H9 (cell line): Measurements from ENCODE around the gene TGM2. TPM values are rescaled to one million over a fixed set of nuclear protein-coding genes. Genes with fewer than 3 reads are reported as not detected.

Source experiments
- DNase-seq: peaks from one replicate; pipeline ENCODE4 v3.0.0-alpha.2; 2017
- H2AFZ ChIP-seq: one replicate; pipeline ENCODE4 v1.6.1; 2013; ENCODE audit warnings: mild to moderate bottlenecking, low read length, control low read depth, moderate library complexity
- H2AK5ac ChIP-seq: 2 replicates; pipeline ENCODE4 v1.6.1; 2013; ENCODE audit warnings: low read length, control low read depth, mixed read lengths; ENCODE audit not compliant: insufficient read length
- H2BK120ac ChIP-seq: one replicate; pipeline ENCODE4 v1.6.1; 2013; ENCODE audit warnings: low read depth, mild to moderate bottlenecking, low read length, control low read depth, inconsistent platforms; ENCODE audit not compliant: poor library complexity, severe bottlenecking
- H2BK12ac ChIP-seq: 2 replicates; pipeline ENCODE4 v1.6.1; 2013; ENCODE audit warnings: low read length, control low read depth, mixed read lengths, low read depth; ENCODE audit not compliant: insufficient read length
- H2BK15ac ChIP-seq: 2 replicates; pipeline ENCODE4 v1.6.1; 2013; ENCODE audit warnings: low read depth, low read length, control low read depth
- H2BK20ac ChIP-seq: one replicate; pipeline ENCODE4 v1.6.1; 2013; ENCODE audit warnings: low read depth, mild to moderate bottlenecking, low read length, control low read depth, inconsistent platforms; ENCODE audit not compliant: poor library complexity, severe bottlenecking
- H2BK5ac ChIP-seq: 2 replicates; pipeline ENCODE4 v1.6.1; 2013; ENCODE audit warnings: low read length, control low read depth, mixed read lengths; ENCODE audit not compliant: insufficient read length
- H3K14ac ChIP-seq: 2 replicates; pipeline ENCODE4 v1.6.1; 2013; ENCODE audit warnings: low read length, control low read depth; ENCODE audit not compliant: insufficient read depth
- H3K18ac ChIP-seq: 2 replicates; pipeline ENCODE4 v1.6.1; 2013; ENCODE audit warnings: low read depth, mild to moderate bottlenecking, mixed read lengths, low read length, control low read depth; ENCODE audit not compliant: insufficient read length
- H3K23ac ChIP-seq: 2 replicates; pipeline ENCODE4 v1.6.1; 2013; ENCODE audit warnings: low read length, control low read depth, mixed read lengths, low read depth; ENCODE audit not compliant: insufficient read length
- H3K23me2 ChIP-seq: 2 replicates; pipeline ENCODE4 v1.6.1; 2013; ENCODE audit warnings: low read depth, mild to moderate bottlenecking, mixed read lengths, low read length, control low read depth; ENCODE audit not compliant: insufficient read length, poor library complexity, severe bottlenecking
- H3K27ac ChIP-seq: 2 replicates; pipeline ENCODE4 v1.5.1; 2013; ENCODE audit warnings: low read length, control low read depth, mixed read lengths, low read depth; ENCODE audit not compliant: insufficient read length
- H3K27me3 ChIP-seq: 2 replicates; pipeline ENCODE4 v1.6.1; 2013; ENCODE audit warnings: low read length, control low read depth, inconsistent platforms; ENCODE audit not compliant: insufficient read depth
- H3K4ac ChIP-seq: 2 replicates; pipeline ENCODE4 v1.6.1; 2013; ENCODE audit warnings: low read depth, mild to moderate bottlenecking, control low read depth, inconsistent platforms, low read length, moderate library complexity
- H3K4me1 ChIP-seq: 2 replicates; pipeline ENCODE4 v1.6.1; 2013; ENCODE audit warnings: low read length, control low read depth, inconsistent platforms; ENCODE audit not compliant: insufficient read depth
- H3K4me2 ChIP-seq: 2 replicates; pipeline ENCODE4 v1.6.1; 2013; ENCODE audit warnings: low read length, control low read depth, mixed read lengths; ENCODE audit not compliant: insufficient read length, insufficient read depth
- H3K56ac ChIP-seq: 2 replicates; pipeline ENCODE4 v1.6.1; 2013; ENCODE audit warnings: low read depth, mild to moderate bottlenecking, mixed read lengths, low read length, control low read depth; ENCODE audit not compliant: insufficient read length
- H3K79me1 ChIP-seq: 2 replicates; pipeline ENCODE4 v1.6.1; 2013; ENCODE audit warnings: low read depth, mild to moderate bottlenecking, moderate library complexity, low read length, control low read depth, inconsistent platforms; ENCODE audit not compliant: insufficient read depth, poor library complexity, severe bottlenecking
- H3K79me2 ChIP-seq: 2 replicates; pipeline ENCODE4 v1.6.1; 2013; ENCODE audit warnings: low read length, control low read depth, inconsistent platforms; ENCODE audit not compliant: insufficient read depth
- H3K9ac ChIP-seq: 2 replicates; pipeline ENCODE4 v1.6.1; 2013; ENCODE audit warnings: low read length, control low read depth, mixed read lengths; ENCODE audit not compliant: insufficient read length; ENCODE audit errors: extremely low read depth
- H3K9me3 ChIP-seq: one replicate; pipeline ENCODE4 v1.6.1; 2013; ENCODE audit warnings: low read depth, low read length, inconsistent platforms; ENCODE audit not compliant: control insufficient read depth
- H3T11ph ChIP-seq: one replicate; pipeline ENCODE4 v1.6.1; 2013; ENCODE audit warnings: mild to moderate bottlenecking, low read length, control low read depth, inconsistent platforms
- H4K20me1 ChIP-seq: one replicate; pipeline ENCODE4 v1.6.1; 2013; ENCODE audit not compliant: control insufficient read depth, insufficient read length, insufficient read depth
- H4K5ac ChIP-seq: 2 replicates; pipeline ENCODE4 v1.6.1; 2013; ENCODE audit warnings: low read depth, mild to moderate bottlenecking, mixed read lengths, low read length, control low read depth; ENCODE audit not compliant: insufficient read length
- H4K8ac ChIP-seq: replicated peaks from 2 replicates; pipeline ENCODE4 v1.6.1; 2013; ENCODE audit warnings: low read length, control low read depth, mixed read lengths, low read depth; ENCODE audit not compliant: insufficient read length
- H4K91ac ChIP-seq: 2 replicates; pipeline ENCODE4 v1.6.1; 2013; ENCODE audit warnings: low read depth, mild to moderate bottlenecking, moderate library complexity, mixed read lengths, low read length, control low read depth; ENCODE audit not compliant: insufficient read length
- H3K27ac Mint-ChIP-seq, 3 experiments: 2 replicates in 2 of 3; 3 replicates in 1 of 3; pipeline ENCODE4 v1.8.0; 2020 to 2021; ENCODE audit warnings: mixed read lengths in 3 of 3, mild to moderate bottlenecking in 1 of 3, moderate library complexity in 1 of 3
- H3K27me3 Mint-ChIP-seq: 2 replicates; pipeline ENCODE4 v1.8.0; 2021; ENCODE audit warnings: low read depth, mild to moderate bottlenecking, moderate library complexity, mixed read lengths
- H3K36me3 Mint-ChIP-seq, 3 experiments: 2 replicates in 2 of 3; 3 replicates in 1 of 3; pipeline ENCODE4 v1.8.0; 2020 to 2021; ENCODE audit warnings: low read depth in 3 of 3, mixed read lengths in 3 of 3; ENCODE audit not compliant: insufficient read depth in 1 of 3
- H3K4me1 Mint-ChIP-seq, 2 experiments: 2 replicates each; pipeline ENCODE4 v1.8.0; 2020; ENCODE audit warnings: mixed read lengths in 2 of 2
- H3K4me3 Mint-ChIP-seq, 2 experiments: 2 replicates in 1 of 2; 3 replicates in 1 of 2; pipeline ENCODE4 v1.8.0; 2020 to 2021; ENCODE audit warnings: mild to moderate bottlenecking in 2 of 2, mixed read lengths in 2 of 2, moderate library complexity in 1 of 2
- H3K9me3 Mint-ChIP-seq, 2 experiments: 2 replicates in 1 of 2; 3 replicates in 1 of 2; pipeline ENCODE4 v1.8.0; 2020; ENCODE audit warnings: mild to moderate bottlenecking in 2 of 2, mixed read lengths in 2 of 2, moderate library complexity in 1 of 2
- CTCF ChIP-seq: fragments of 200-600 bp; sonication (generic); conservative IDR thresholded peaks from 3 replicates; pipeline ENCODE4 v1.8.0; 2021; ENCODE audit warnings: antibody characterized with exemption, mild to moderate bottlenecking
- WGBS: extraction: QIAGEN DNeasy Blood & Tissue Kit; methylation state at CpG from one replicate; pipeline ENCODE4 v1.1.7; 2013; ENCODE audit warnings: missing lambda C conversion rate, low lambda C conversion rate, mixed read lengths; ENCODE audit not compliant: insufficient read length; ENCODE audit errors: extremely low coverage; 5-methylcytosine and 5-hydroxymethylcytosine counted together
- total RNA-seq: library from RNA; stranded (reverse); gene quantifications from 2 replicates; pipeline ENCODE4 v1.2.1, GENCODE V29; 2021

The TGM2 gene
- total RNA-seq, 1 experiment from 2014 or later = 1.1 TPM

GRCh38 chr20:38098952-38099351 is 66.1 kb downstream of the TGM2 start:
- Histone ChIP-seq H3K79me2 (no peaks in the 10 kb centered on the region), H3K9me3 (no peaks in the 10 kb centered on the region), H3K4me2 (no peak overlapping the region), H2AFZ (no peak overlapping the region), H3K27ac (no peak overlapping the region), H3K56ac (no peak overlapping the region), H4K8ac (no peak overlapping the region), H2BK5ac (no peak overlapping the region), H3K4ac (no peak overlapping the region), H3K9ac (no peak overlapping the region), H3K23ac (no peak overlapping the region), H3K27me3 (no peaks in the 10 kb centered on the region), H3K23me2 (no peaks in the 10 kb centered on the region), H2AK5ac (no peak overlapping the region), H2BK120ac (no peak overlapping the region), H3T11ph (no peak overlapping the region), H3K4me1 (no peaks in the 10 kb centered on the region), H3K79me1 (no peaks in the 10 kb centered on the region), H2BK15ac (no peak overlapping the region), H4K91ac (no peak overlapping the region), H3K14ac (no peak overlapping the region), H2BK12ac (no peak overlapping the region), H2BK20ac (no peak overlapping the region), H3K18ac (no peak overlapping the region), H4K20me1 (no peaks in the 10 kb centered on the region), H4K5ac (no peak overlapping the region)
- no peak for DNase-seq
- H3K36me3 Mint-ChIP-seq = peaks cover 0 to 7% (median 5%) of the 10 kb centered on the region in 3 experiments; a peak in 3 of 7 replicates
- WGBS = no CpG with 5 or more reads among the region's 1 CpG
- H3K27me3 Mint-ChIP-seq = no peaks in the 10 kb centered on the region; the same call in 1 of the 2 replicates
- H3K27ac Mint-ChIP-seq = no peak overlapping the region
- H3K4me3 Mint-ChIP-seq = no peak overlapping the region
- peaks cover 3 to 6% of the 10 kb centered on the region in 2 experiments; a peak in 3 of 4 replicates for H3K4me1 Mint-ChIP-seq
- peaks cover 4 to 6% of the 10 kb centered on the region in 2 experiments; a peak in 3 of 5 replicates for H3K9me3 Mint-ChIP-seq
- TF ChIP-seq CTCF = no peak
